GM12864 (cell line): ENCODE data around the gene GRIP2.

ENCODE experiments used
- DNase-seq: peaks from one replicate; pipeline ENCODE4 v3.0.0-alpha.2; 2011; ENCODE audit warnings: low read depth
- H3K4me3 ChIP-seq: 2 replicates; pipeline ENCODE4 v1.5.1; 2011; ENCODE audit warnings: mild to moderate bottlenecking, low read depth, low read length, control low read depth
- CTCF ChIP-seq: IDR thresholded peaks from 2 replicates; pipeline ENCODE4 v1.5.1; 2011; ENCODE audit warnings: low read depth, mild to moderate bottlenecking, moderate library complexity, low read length, control low read depth, inconsistent platforms; ENCODE audit errors: missing control alignments

GRIP2 gene

GRCh38 chr3:14531856-14532395 is 8.2 kb downstream of the GRIP2 start:
- H3K4me3 ChIP-seq, result no peak overlapping the region
- no peak for DNase-seq
- no peak for TF ChIP-seq CTCF

- H3K4me3 ChIP-seq, result no peak overlapping the region
- TF ChIP-seq CTCF, result no peak
- DNase-seq, result no peak
These were observed 12.1 kb downstream of the GRIP2 start for GRCh38 chr3:14528081-14528480.

GRCh38 chr3:14525685-14526631 is 14.2 kb downstream of the GRIP2 start:
- TF ChIP-seq CTCF, result no peak
- no peak for DNase-seq
- H3K4me3 ChIP-seq, result no peak overlapping the region

- no peak for TF ChIP-seq CTCF
- H3K4me3 ChIP-seq, result no peak overlapping the region
- DNase-seq, result no peak
These were observed 15.1 kb downstream of the GRIP2 start for GRCh38 chr3:14524920-14525660.

- H3K4me3 ChIP-seq, result no peak overlapping the region
- no peak for TF ChIP-seq CTCF
- DNase-seq, result no peak
These were observed 15.8 kb downstream of the GRIP2 start for GRCh38 chr3:14524311-14524711.

- TF ChIP-seq CTCF, result no peak
- no peak for DNase-seq
- no peak overlapping the region for H3K4me3 ChIP-seq
These were observed 16.4 kb downstream of the GRIP2 start for GRCh38 chr3:14523792-14524191.
